Psoas muscle (tissue), 8 donors: ENCODE results near the gene SLC3A2. TPM values are rescaled to one million over a fixed set of nuclear protein-coding genes. Genes with fewer than 3 reads are reported as not detected.
A peak's percentile ranks its signal among the peaks of the same experiment; 100 is the strongest.
"Not testable (repeated sequence)": the region's sequence is repeated elsewhere in the genome, so short reads cannot be mapped to it uniquely, and the experiment has no call there.

Experiments
- ATAC-seq, 4 donors: fragments of 200-7000 bp; cut with Tn5 transposase; one replicate each; pipeline ENCODE4 v1.9.1; 2020; ENCODE audit warnings: moderate library complexity in 3 of 4, mild to moderate bottlenecking in 2 of 4
- DNase-seq, 2 donors: peaks; one replicate each; pipeline ENCODE4 v3.0.0-alpha.2; 2020
- H3K27ac ChIP-seq: fragments of 200-600 bp; one replicate; pipeline ENCODE4 v1.8.0; 2022
- H3K27me3 ChIP-seq, 3 donors: fragments of 200-600 bp in 1 of 3; one replicate each; pipeline versions ENCODE4 v1.6.1 to v1.8.0; 2013 to 2022; ENCODE audit warnings: low read length in 2 of 3, mild to moderate bottlenecking in 2 of 3, moderate library complexity in 1 of 3; ENCODE audit not compliant: insufficient read depth in 3 of 3
- H3K36me3 ChIP-seq, 2 donors: fragments of 200-600 bp in 1 of 2; one replicate each; pipeline versions ENCODE4 v1.6.1 to v1.8.0; 2013 to 2022; ENCODE audit warnings: low read depth in 1 of 2, mild to moderate bottlenecking in 1 of 2, moderate library complexity in 1 of 2; ENCODE audit not compliant: insufficient read depth in 1 of 2
- H3K4me1 ChIP-seq: fragments of 200-600 bp; one replicate; pipeline ENCODE4 v1.8.0; 2022
- H3K4me3 ChIP-seq: fragments of 200-600 bp; one replicate; pipeline ENCODE4 v1.8.0; 2022; ENCODE audit warnings: mild to moderate bottlenecking
- H3K9me3 ChIP-seq: fragments of 200-600 bp; one replicate; pipeline ENCODE4 v1.8.0; 2022
- WGBS, 3 donors: extraction: QIAGEN DNeasy Blood & Tissue Kit; methylation state at CpG; one replicate each; pipeline versions ENCODE4 v1.1.6 to v1.1.7; 2013; 5-methylcytosine and 5-hydroxymethylcytosine counted together
- intact Hi-C, 2 donors: fragments of 100-400 bp; cut with DNase I; formaldehyde crosslinking; loops; one replicate each; pipeline versions ENCODE4 v1.11.0 to v1.14.2; 2022
- polyA plus RNA-seq, 3 donors: library from polyadenylated mRNA; stranded (reverse); fragments of 200-250 nt; gene quantifications; one replicate each; pipeline ENCODE4 v1.2.3, GENCODE V29; 2013
- total RNA-seq, 4 donors: library from RNA; stranded (reverse); fragmentation: NEBNext Ultra II Directional in 2 of 4; extraction: Animal tissue kit (Norgen Biotek cat#: 25700) in 2 of 4; gene quantifications; one replicate each; pipeline versions ENCODE4 v1.2.1 to v1.2.4, GENCODE V29; 2021 to 2023
- TF ChIP-seq, protein P1 (sequence below): fragments of 200-600 bp; IDR thresholded peaks from one replicate; pipeline ENCODE4 v1.8.0; 2022; ENCODE audit warnings: antibody characterized with exemption
- donor health status: healthy with polysubstance abuse.
- donor health status: DM: no; HTN: no; CAD: no; lungs with moderate emphysema.
- donor health status: Bipolar disorder and iron deficiency.
- donor health status: healthy.
- donor health status: DM: yes; HTN: yes; CAD: no.
- donor health status: DM: no; HTN: no; CAD: no.
- donor health status: DM: no; HTN: no; CAD: no.
- donor health status: DM: yes; HTN: yes; CAD: no.

The SLC3A2 gene
- total and polyA plus RNA-seq, 7 donors: 62.6 to 374 (median 163) TPM

DNA sequence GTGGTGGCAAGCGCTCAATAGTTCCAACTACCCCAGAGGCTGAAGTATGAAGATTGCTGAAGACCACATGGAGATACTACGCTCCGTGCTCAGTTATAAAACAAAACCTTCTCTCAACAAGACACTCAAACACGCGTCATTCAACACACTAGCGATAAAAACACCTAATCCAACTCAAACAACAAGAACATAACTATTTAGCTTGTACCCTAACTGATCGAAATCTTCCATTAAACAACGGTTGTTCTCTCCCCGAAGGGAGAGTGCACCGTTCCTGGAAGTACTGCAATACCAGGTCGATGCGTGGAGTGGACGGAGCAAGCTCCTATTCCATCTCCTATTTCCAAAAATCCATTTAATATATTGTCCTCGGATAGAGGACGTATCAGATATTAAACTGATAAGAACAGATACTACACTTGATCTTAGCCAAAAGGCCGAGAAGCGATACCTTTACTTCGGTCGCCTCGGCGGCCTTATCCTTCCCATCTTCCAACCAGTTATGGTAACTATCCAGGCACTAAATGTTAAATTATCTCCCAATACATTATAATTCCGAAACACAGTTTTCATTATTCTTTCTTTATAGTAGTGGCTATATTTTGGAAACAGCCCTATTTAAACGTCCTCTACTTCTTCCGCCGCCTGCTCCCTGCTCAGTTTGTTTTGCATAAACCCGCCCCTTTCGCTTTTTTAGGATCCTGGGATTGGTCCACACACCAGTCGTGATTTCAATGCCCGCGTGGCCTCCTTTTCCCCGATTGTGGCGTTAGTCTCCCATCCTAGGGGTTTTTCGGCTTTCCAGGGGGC, 39.1 kb upstream of the SLC3A2 start:
- DNase-seq: peak; percentile 77 to 88
- Histone ChIP-seq H3K27me3 (no peaks in the 10 kb centered on the region), H3K4me1 (peaks cover 12% of the 10 kb centered on the region), H3K4me3 (peak overlapping the region; percentile 84), H3K27ac (peak overlapping the region; percentile 100), H3K9me3 (no peaks in the 10 kb centered on the region), H3K36me3 (peaks cover 0 to 15% of the 10 kb centered on the region in 2 donors)
- intact Hi-C loops: loop anchor here in 1 of 2 donors (2.0 kb wide), 1 partner anchor 39 kb away; the partner anchor contains the start of gene SLC3A2
- ATAC-seq: peak; percentile 72 to 78 (median 78)
- WGBS, 3 donors: 0% methylated on average over 33 of the region's 33 CpGs
- TF ChIP-seq, protein P1, sequence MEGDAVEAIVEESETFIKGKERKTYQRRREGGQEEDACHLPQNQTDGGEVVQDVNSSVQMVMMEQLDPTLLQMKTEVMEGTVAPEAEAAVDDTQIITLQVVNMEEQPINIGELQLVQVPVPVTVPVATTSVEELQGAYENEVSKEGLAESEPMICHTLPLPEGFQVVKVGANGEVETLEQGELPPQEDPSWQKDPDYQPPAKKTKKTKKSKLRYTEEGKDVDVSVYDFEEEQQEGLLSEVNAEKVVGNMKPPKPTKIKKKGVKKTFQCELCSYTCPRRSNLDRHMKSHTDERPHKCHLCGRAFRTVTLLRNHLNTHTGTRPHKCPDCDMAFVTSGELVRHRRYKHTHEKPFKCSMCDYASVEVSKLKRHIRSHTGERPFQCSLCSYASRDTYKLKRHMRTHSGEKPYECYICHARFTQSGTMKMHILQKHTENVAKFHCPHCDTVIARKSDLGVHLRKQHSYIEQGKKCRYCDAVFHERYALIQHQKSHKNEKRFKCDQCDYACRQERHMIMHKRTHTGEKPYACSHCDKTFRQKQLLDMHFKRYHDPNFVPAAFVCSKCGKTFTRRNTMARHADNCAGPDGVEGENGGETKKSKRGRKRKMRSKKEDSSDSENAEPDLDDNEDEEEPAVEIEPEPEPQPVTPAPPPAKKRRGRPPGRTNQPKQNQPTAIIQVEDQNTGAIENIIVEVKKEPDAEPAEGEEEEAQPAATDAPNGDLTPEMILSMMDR: no peak

DNA sequence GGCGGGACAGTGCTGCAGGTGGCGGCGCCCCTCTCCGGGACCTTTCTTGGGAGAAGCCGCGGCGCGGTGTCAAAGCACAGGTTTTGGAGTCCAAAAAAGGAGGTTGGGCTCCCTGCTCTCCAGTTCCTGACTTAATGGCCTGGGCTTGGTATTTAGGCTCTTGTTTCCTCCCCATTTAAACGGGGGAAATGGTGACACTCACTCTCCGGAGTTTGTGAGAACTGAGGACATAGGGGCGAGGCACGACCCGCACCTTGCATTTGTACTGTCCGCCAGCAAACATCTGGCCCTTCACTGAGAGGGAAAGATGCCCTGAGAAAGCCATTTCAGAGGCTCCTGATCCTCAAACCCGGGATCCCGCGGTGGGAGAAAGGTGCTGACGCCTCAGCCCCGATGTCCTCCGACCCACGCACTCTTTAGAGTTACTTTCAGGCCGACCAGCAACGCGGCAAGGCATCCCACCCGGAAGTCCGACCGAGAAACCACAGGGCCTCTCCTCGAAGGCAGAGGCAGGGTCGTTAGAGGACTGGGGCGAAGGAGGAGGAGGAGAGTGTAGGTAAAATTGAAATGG, 38.4 kb upstream of the SLC3A2 start:
- DNase-seq: peak; percentile 34 to 70

DNA sequence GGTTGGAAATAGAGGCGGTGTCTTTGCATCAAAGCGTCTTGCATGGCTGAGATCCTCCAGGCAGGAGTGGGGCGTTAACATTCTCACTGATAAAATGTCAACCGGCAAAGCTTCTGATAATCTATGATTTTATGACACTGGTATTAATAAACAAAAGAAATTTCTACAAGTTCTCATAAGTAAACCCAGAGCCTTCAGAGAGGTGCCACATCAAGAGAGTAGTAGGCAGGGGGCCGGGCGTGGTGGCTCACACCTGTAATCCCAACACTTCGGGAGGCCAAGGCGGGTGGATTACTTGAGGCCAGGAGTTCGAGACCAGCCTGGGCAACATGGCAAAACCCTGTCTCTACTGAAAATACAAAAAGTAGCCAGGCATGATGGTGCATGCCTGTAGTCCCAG, 37.8 kb upstream of the SLC3A2 start:
- intact Hi-C loops: loop anchor here in 1 of 2 donors (1.0 kb wide), 1 partner anchor 8 kb away; no protein-coding TSS in a partner anchor

More for the DNA sequence above, 38.4 kb upstream of the SLC3A2 start:
- WGBS, 3 donors: 5 to 9% (median 5%) methylated on average over 30 of the region's 30 CpGs
- intact Hi-C loops: no loop called here
- Histone ChIP-seq H3K9me3 (no peaks in the 10 kb centered on the region), H3K27me3 (no peaks in the 10 kb centered on the region), H3K4me1 (peaks cover 12% of the 10 kb centered on the region), H3K36me3 (peaks cover 0 to 8% of the 10 kb centered on the region in 2 donors), H3K27ac (peak overlapping the region; percentile 100), H3K4me3 (peak overlapping the region; percentile 84)
- TF ChIP-seq, protein P1: no peak
- peak in 3 of 4 donors; percentile 5 to 15 (median 10) for ATAC-seq

DNA sequence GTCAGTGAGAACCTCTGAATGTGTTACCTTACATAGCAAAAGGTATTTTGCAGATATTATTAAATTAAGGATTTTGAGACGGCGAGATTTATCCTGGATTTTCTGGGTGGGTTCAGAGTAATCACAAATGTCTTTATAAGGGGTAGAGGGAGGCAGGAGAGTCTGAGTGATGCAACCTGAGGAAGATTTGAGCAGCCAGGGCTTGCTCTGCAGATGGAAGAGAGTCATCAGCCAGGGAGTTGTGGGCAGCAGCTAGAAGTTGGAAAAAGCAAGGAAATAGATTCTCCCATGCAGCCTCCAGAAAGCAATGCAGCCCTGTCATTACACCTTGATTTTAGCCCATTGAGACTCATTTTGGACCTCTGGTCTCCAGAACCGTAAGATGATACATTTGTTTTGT, 37.2 kb upstream of the SLC3A2 start:
- Histone ChIP-seq H3K9me3 (no peaks in the 10 kb centered on the region), H3K27me3 (no peaks in the 10 kb centered on the region), H3K4me1 (peaks cover 10% of the 10 kb centered on the region), H3K27ac (peak overlapping the region; percentile 100), H3K4me3 (no peak overlapping the region), H3K36me3 (no peaks in the 10 kb centered on the region)
- DNase-seq (no peak), ATAC-seq (no peak)
- WGBS, 3 donors: 96 to 98% (median 97%) methylated on average over 3 of the region's 3 CpGs
- intact Hi-C loops: loop anchor here in 1 of 2 donors (1.0 kb wide), 1 partner anchor 8 kb away; no protein-coding TSS in a partner anchor
- TF ChIP-seq, protein P1: no peak

More for the DNA sequence above, 37.8 kb upstream of the SLC3A2 start:
- H3K27me3 ChIP-seq, H3K36me3 ChIP-seq, DNase-seq, H3K9me3 ChIP-seq, ATAC-seq: not testable (repeated sequence)
- Histone ChIP-seq H3K27ac (peak overlapping the region; percentile 100), H3K4me3 (peak overlapping the region; percentile 84), H3K4me1 (peaks cover 12% of the 10 kb centered on the region)
- WGBS, 3 donors: 86 to 92% (median 90%) methylated on average over 9 of the region's 9 CpGs

DNA sequence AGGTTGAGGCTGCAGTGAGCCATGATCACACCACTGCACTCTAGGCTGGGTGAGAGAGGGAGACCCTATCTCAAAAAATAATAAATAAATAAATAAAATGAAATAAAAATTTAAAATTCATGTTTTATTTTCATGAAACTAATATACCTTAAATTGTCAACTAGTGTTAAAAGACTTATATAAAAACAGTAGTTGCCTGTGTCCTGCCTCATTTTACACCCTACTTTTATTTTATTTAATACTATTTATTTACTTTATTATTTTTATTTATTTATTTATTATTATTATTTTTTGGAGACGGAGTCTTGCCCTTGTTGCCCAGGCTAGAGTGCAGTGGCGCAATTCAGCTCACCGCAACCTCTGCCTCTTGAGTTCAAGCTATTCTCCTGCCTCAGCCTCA, 36.5 kb upstream of the SLC3A2 start:
- H3K9me3 ChIP-seq: no peaks in the 10 kb centered on the region
- H3K27me3 ChIP-seq: no peaks in the 10 kb centered on the region
- DNase-seq (no peak), ATAC-seq (no peak)
- no peaks in the 10 kb centered on the region for H3K36me3 ChIP-seq
- no peak overlapping the region for H3K27ac ChIP-seq
- peaks cover 7% of the 10 kb centered on the region for H3K4me1 ChIP-seq
- TF ChIP-seq, protein P1: no peak
- intact Hi-C loops: no loop called here
- no peak overlapping the region for H3K4me3 ChIP-seq
- WGBS, 3 donors: 96 to 100% (median 97%) methylated on average over 3 of the region's 3 CpGs
